ENCODE data around the gene GPATCH8.

Gene GPATCH8

DNA sequence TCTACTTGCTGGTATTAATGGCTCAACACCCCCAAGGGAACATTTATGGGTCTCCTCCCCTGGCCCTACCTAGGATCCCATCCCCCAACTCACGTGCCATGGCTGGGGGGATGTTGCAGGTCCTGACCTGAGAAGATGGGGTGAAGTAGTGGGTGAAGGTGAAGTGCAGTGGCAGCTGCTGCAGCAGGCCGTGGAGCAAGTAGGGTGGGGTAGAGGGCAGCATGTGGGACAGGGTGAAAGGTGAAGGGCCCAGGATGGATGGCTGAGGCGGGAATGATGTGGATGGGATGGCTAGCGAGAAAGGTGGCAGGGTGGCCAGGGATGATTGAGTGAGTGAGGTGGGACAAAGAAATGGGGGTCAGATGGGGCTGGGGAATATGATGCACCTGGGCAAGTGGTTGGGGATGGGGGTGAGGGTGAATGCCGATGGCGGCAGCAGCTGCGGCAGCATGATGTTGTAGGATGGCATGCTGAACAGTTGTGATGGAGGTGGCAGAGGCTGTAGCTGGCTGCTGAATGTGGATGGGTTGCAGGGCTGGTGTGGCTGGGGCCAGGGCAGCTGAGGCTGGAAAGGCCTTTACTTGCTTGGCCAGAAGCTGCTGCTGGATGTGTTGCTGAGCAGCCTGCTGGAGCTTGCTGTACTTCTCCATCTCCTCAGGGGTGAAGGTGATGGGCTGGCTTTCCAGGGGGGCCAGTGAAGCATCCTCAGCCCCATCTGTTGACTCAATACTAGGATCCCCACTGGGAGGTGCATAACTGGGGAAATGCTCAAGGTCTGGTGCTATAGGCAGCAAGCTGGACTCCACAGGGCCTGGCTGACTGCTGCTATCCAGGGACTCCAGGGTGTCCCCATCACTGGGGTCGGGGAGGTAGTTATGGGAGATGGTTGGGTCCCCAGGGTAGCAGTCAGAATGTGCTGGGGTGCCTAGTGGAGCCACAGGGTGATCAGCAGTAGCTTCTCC is 105.4 kb downstream of the GPATCH8 start:
- TF ChIP-seq ZNF658 (tag by site-specific recombination; IDR thresholded peaks at IDR 0.05) = no peak
- no peak for TF ChIP-seq ZNF585B (tag by site-specific recombination; IDR thresholded peaks at IDR 0.05)
- TF ChIP-seq, protein P1, sequence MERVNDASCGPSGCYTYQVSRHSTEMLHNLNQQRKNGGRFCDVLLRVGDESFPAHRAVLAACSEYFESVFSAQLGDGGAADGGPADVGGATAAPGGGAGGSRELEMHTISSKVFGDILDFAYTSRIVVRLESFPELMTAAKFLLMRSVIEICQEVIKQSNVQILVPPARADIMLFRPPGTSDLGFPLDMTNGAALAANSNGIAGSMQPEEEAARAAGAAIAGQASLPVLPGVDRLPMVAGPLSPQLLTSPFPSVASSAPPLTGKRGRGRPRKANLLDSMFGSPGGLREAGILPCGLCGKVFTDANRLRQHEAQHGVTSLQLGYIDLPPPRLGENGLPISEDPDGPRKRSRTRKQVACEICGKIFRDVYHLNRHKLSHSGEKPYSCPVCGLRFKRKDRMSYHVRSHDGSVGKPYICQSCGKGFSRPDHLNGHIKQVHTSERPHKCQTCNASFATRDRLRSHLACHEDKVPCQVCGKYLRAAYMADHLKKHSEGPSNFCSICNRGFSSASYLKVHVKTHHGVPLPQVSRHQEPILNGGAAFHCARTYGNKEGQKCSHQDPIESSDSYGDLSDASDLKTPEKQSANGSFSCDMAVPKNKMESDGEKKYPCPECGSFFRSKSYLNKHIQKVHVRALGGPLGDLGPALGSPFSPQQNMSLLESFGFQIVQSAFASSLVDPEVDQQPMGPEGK (tag by site-specific recombination; IDR thresholded peaks at IDR 0.05) = 0 out of 2 replicates have a peak, but pooled peaks have one; percentile 13
- peak; percentile 39; the same call in 1 of the 2 replicates for TF ChIP-seq GLIS1 (tag by site-specific recombination; IDR thresholded peaks at IDR 0.05)
- peak; percentile 71 for TF ChIP-seq ZIC2 (tag by site-specific recombination; IDR thresholded peaks at IDR 0.05)
- TF ChIP-seq ZNF600 (tag by site-specific recombination; IDR thresholded peaks at IDR 0.05) = peak; percentile 38; the same call in 1 of the 2 replicates
- Histone ChIP-seq H3K4me1 (ENCODE audit: control insufficient read depth, insufficient read depth, low read length) (no peaks in the 10 kb centered on the region), H3K9me3 (ENCODE audit: control insufficient read depth, insufficient read depth, low read depth, low read length) (no peaks in the 10 kb centered on the region), H3K36me3 (ENCODE audit: control insufficient read depth in 2 of 2, insufficient read depth in 1 of 2, low read length in 2 of 2) (peaks cover 27 to 62% of the 10 kb centered on the region in 2 experiments), H3K27ac (ENCODE audit: extremely low read depth, low read depth, low read length) (no peak overlapping the region), H3K4me3 (ENCODE audit: low read depth, low read length) (no peak overlapping the region)
- CTCF ChIA-PET = interaction anchor here (1.2 to 2.3 kb wide), 4 partner anchors 31 to 126 kb away, joined by 3 to 7 read pairs (median 4); no protein-coding TSS in a partner anchor
- POLR2A ChIA-PET = no interaction called here

- CTCF ChIA-PET = interaction anchor here (0.7 to 2.2 kb wide), 6 partner anchors 10 to 193 kb away, joined by 3 to 10 read pairs (median 4); no protein-coding TSS in a partner anchor
- TF ChIP-seq, protein P2, sequence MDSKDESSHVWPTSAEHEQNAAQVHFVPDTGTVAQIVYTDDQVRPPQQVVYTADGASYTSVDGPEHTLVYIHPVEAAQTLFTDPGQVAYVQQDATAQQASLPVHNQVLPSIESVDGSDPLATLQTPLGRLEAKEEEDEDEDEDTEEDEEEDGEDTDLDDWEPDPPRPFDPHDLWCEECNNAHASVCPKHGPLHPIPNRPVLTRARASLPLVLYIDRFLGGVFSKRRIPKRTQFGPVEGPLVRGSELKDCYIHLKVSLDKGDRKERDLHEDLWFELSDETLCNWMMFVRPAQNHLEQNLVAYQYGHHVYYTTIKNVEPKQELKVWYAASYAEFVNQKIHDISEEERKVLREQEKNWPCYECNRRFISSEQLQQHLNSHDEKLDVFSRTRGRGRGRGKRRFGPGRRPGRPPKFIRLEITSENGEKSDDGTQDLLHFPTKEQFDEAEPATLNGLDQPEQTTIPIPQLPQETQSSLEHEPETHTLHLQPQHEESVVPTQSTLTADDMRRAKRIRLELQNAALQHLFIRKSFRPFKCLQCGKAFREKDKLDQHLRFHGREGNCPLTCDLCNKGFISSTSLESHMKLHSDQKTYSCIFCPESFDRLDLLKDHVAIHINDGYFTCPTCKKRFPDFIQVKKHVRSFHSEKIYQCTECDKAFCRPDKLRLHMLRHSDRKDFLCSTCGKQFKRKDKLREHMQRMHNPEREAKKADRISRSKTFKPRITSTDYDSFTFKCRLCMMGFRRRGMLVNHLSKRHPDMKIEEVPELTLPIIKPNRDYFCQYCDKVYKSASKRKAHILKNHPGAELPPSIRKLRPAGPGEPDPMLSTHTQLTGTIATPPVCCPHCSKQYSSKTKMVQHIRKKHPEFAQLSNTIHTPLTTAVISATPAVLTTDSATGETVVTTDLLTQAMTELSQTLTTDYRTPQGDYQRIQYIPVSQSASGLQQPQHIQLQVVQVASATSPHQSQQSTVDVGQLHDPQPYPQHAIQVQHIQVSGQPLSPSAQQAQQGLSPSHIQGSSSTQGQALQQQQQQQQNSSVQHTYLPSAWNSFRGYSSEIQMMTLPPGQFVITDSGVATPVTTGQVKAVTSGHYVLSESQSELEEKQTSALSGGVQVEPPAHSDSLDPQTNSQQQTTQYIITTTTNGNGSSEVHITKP (tag by site-specific recombination; IDR thresholded peaks at IDR 0.05) = no peak
- TF ChIP-seq, protein P3, sequence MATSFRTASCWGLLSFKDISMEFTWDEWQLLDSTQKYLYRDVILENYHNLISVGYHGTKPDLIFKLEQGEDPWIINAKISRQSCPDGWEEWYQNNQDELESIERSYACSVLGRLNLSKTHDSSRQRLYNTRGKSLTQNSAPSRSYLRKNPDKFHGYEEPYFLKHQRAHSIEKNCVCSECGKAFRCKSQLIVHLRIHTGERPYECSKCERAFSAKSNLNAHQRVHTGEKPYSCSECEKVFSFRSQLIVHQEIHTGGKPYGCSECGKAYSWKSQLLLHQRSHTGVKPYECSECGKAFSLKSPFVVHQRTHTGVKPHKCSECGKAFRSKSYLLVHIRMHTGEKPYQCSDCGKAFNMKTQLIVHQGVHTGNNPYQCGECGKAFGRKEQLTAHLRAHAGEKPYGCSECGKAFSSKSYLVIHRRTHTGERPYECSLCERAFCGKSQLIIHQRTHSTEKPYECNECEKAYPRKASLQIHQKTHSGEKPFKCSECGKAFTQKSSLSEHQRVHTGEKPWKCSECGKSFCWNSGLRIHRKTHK (tag by site-specific recombination; IDR thresholded peaks at IDR 0.05) = no peak
- TF ChIP-seq ZNF274 (IDR thresholded peaks at IDR 0.05; ENCODE audit: low read length) (no peak), ZNF274 (tag by site-specific recombination; IDR thresholded peaks at IDR 0.05; ENCODE audit: borderline replicate concordance) (no peak)
Measured at GRCh38 chr17:44396946-44397345, 106.3 kb downstream of the GPATCH8 start.

DNA sequence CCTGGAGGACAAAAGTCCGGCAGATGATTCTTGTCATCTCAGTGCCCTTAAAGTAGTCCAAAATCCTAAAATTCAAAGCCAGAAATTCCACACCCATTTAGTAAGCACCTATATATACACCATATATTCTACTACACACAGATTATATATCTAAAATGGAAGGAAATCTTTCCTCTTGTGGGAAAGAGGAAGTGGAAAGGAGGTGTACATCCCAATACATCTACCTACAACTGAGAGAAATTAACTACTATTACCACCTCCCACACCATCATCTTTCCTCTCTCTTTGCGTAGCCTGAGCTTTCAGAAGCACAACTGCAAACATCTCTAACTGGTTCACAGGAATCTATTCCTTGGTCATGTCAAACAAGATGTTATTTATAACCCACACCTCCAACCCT is 108.4 kb downstream of the GPATCH8 start:
- Histone ChIP-seq H3K4me3 (ENCODE audit: low read depth, low read length) (no peak overlapping the region), H3K27ac (ENCODE audit: extremely low read depth, low read depth, low read length) (no peak overlapping the region), H3K4me1 (ENCODE audit: control insufficient read depth, insufficient read depth, low read length) (no peaks in the 10 kb centered on the region), H3K9me3 (ENCODE audit: control insufficient read depth, insufficient read depth, low read depth, low read length) (no peaks in the 10 kb centered on the region), H3K36me3 (ENCODE audit: control insufficient read depth in 2 of 2, insufficient read depth in 1 of 2, low read length in 2 of 2) (peaks cover 6 to 37% of the 10 kb centered on the region in 2 experiments; a peak in 2 of 3 replicates)
- ChIA-PET POLR2A (no interaction called here), CTCF (interaction anchor here (0.6 to 2.2 kb wide), 6 partner anchors 10 to 278 kb away, joined by 3 to 9 read pairs (median 4); no protein-coding TSS in a partner anchor)
- TF ChIP-seq, protein P2 (tag by site-specific recombination; IDR thresholded peaks at IDR 0.05) = no peak
- TF ChIP-seq ZNF175 (tag by site-specific recombination; IDR thresholded peaks at IDR 0.05) (no peak), ZNF174 (tag by site-specific recombination; IDR thresholded peaks at IDR 0.05) (no peak), ZNF341 (tag by site-specific recombination; IDR thresholded peaks at IDR 0.05; ENCODE audit: low read depth) (no peak), ZNF624 (tag by site-specific recombination; IDR thresholded peaks at IDR 0.05) (no peak), GFI1B (tag by site-specific recombination; IDR thresholded peaks at IDR 0.05) (no peak), ZSCAN30 (tag by site-specific recombination; IDR thresholded peaks at IDR 0.05) (no peak), ZNF48 (tag by site-specific recombination; IDR thresholded peaks at IDR 0.05) (no peak), MYNN (tag by site-specific recombination; IDR thresholded peaks at IDR 0.05; ENCODE audit: borderline replicate concordance) (no peak)

More at GRCh38 chr17:44396946-44397345, 106.3 kb downstream of the GPATCH8 start:
- H3K4me3 ChIP-seq (ENCODE audit: low read depth, low read length) = no peak overlapping the region
- H3K9me3 ChIP-seq (ENCODE audit: control insufficient read depth, insufficient read depth, low read depth, low read length) = no peaks in the 10 kb centered on the region
- no peak overlapping the region for H3K27ac ChIP-seq (ENCODE audit: extremely low read depth, low read depth, low read length)
- H3K4me1 ChIP-seq (ENCODE audit: control insufficient read depth, insufficient read depth, low read length) = no peaks in the 10 kb centered on the region
- peaks cover 19 to 56% of the 10 kb centered on the region in 2 experiments for H3K36me3 ChIP-seq (ENCODE audit: control insufficient read depth in 2 of 2, insufficient read depth in 1 of 2, low read length in 2 of 2)
- POLR2A ChIA-PET = no interaction called here
